Heart right ventricle (tissue), 16 donors: ENCODE measurements around the gene HIVEP3. TPM values are rescaled to one million over a fixed set of nuclear protein-coding genes. Genes with fewer than 3 reads are reported as not detected.

ENCODE experiments used
- ATAC-seq, 8 donors: fragments of 200-7000 bp; cut with Tn5 transposase; one replicate each; pipeline ENCODE4 v1.9.1; 2020; ENCODE audit warnings: mild to moderate bottlenecking in 8 of 8, moderate library complexity in 8 of 8, moderate number of reproducible peaks in 1 of 8
- DNase-seq, 2 donors: peaks; one replicate each; pipeline ENCODE4 v3.0.0-alpha.2; 2020
- H3K27ac ChIP-seq, 10 donors: fragments of 200-600 bp; sonication (generic) in 2 of 10; one replicate each; pipeline versions ENCODE4 v1.5.0 to v1.8.0; 2020 to 2022; ENCODE audit warnings: mild to moderate bottlenecking in 3 of 10
- H3K27me3 ChIP-seq, 7 donors: fragments of 200-600 bp; one replicate each; pipeline ENCODE4 v1.8.0; 2021 to 2022; ENCODE audit warnings: mild to moderate bottlenecking in 2 of 7
- H3K36me3 ChIP-seq, 9 donors: fragments of 200-600 bp; sonication (generic) in 1 of 9; one replicate each; pipeline versions ENCODE4 v1.5.0 to v1.8.0; 2020 to 2022; ENCODE audit warnings: mild to moderate bottlenecking in 2 of 9
- H3K4me1 ChIP-seq, 9 donors: fragments of 200-600 bp; sonication (generic) in 1 of 9; one replicate each; pipeline versions ENCODE4 v1.5.0 to v1.8.0; 2020 to 2022; ENCODE audit warnings: mild to moderate bottlenecking in 4 of 9
- H3K4me3 ChIP-seq, 10 donors: fragments of 200-600 bp; sonication (generic) in 2 of 10; one replicate each; pipeline versions ENCODE4 v1.5.0 to v1.8.0; 2020 to 2022; ENCODE audit warnings: mild to moderate bottlenecking in 7 of 10, moderate library complexity in 2 of 10
- H3K9me3 ChIP-seq, 11 donors: fragments of 200-600 bp in 10 of 11; sonication (generic) in 2 of 11; one replicate each; pipeline versions ENCODE4 v1.5.0 to v1.8.0; 2013 to 2022; ENCODE audit warnings: mild to moderate bottlenecking in 2 of 11, control low read depth in 1 of 11, moderate library complexity in 1 of 11
- CTCF ChIP-seq, 9 donors: fragments of 200-600 bp; sonication (generic) in 2 of 9; IDR thresholded peaks; one replicate each; pipeline versions ENCODE4 v1.5.0 to v1.8.0; 2021 to 2022; ENCODE audit warnings: antibody characterized with exemption in 9 of 9, mild to moderate bottlenecking in 5 of 9, moderate library complexity in 1 of 9
- WGBS, 2 donors: extraction: QIAGEN DNeasy Blood & Tissue Kit; methylation state at CpG; one replicate each; pipeline ENCODE4 v1.1.7; 2013; ENCODE audit warnings: inconsistent platforms in 1 of 2; 5-methylcytosine and 5-hydroxymethylcytosine counted together
- intact Hi-C, 10 donors: fragments of 100-400 bp; cut with DNase I; formaldehyde crosslinking; loops; one replicate each; pipeline versions ENCODE4 v1.11.1 to v1.14.2; 2022
- polyA plus RNA-seq, 2 donors: library from polyadenylated mRNA; stranded (reverse); fragments of 200-250 nt; gene quantifications; one replicate each; pipeline ENCODE4 v1.2.3, GENCODE V29; 2013
- total RNA-seq, 10 donors: library from RNA; stranded (reverse); fragmentation: NEBNext Ultra II Directional in 3 of 10; extraction: Animal tissue kit (Norgen Biotek cat#: 25700) in 3 of 10; gene quantifications; one replicate each; pipeline versions ENCODE4 v1.2.1 to v1.2.4, GENCODE V29; 2021 to 2023
- donor health status: Arrhythmogenic right ventricular cardiomyopathy.
- donor health status: ischemic (EF 13 %, LVEDD 7.1; RV severe dilation, severe dysfunction).
- donor health status: healthy with polysubstance abuse.
- donor health status: DM: no; HTN: yes; CAD: no.
- donor health status: DM: no; HTN: no; CAD: no.
- donor health status: ischemic (EF 25% LVEDD 6.9; RV normal size, moderate dysfunction).
- donor health status: ischemic (EF 25% LVEDD 5.7; RV mildly dilated, moderate dysfunction).
- donor health status: healthy.
- donor health status: DM: yes; HTN: yes; CAD: no.
- donor health status: Ischemic cardiomyopathy.
- donor health status: ischemic (EF 35%, LVEDD 5.7; RV mildly dilated, moderate dysfunction).
- donor health status: nonischemic (EF 11% LVEDD 7.7; RV severe dilation, severe dysfunction).
- donor health status: DM: yes; HTN: yes; CAD: no.
- donor health status: PGD.
- donor health status: ischemic (EF 29% LVEDD 5.4; RV normal size, mild dysfunction).
- donor health status: nonischemic (EF 23%, LVEDD 6.1; RV moderate dilation, normal function).

Gene HIVEP3
- total and polyA plus RNA-seq, 12 donors = 2.6 to 7.5 (median 5.2) TPM

GRCh38 chr1:41623736-41624135 lies 295.0 kb downstream of the HIVEP3 start:
- no peak for ATAC-seq

GRCh38 chr1:41622859-41623732 lies 295.6 kb downstream of the HIVEP3 start:
- Histone ChIP-seq H3K27me3 (no peaks in the 10 kb centered on the region), H3K4me1 (peaks cover 4 to 28% (median 17%) of the 10 kb centered on the region in 9 donors), H3K4me3 (no peak overlapping the region), H3K36me3 (no peaks in the 10 kb centered on the region), H3K27ac (no peak overlapping the region), H3K9me3 (no peaks in the 10 kb centered on the region)
- DNase-seq = no peak
- intact Hi-C loops = no loop called here
- no peak for TF ChIP-seq CTCF (IDR thresholded peaks at IDR 0.05)
- WGBS, 2 donors = 50 to 69% methylated on average over 8 of the region's 8 CpGs
- ATAC-seq = no peak

More at GRCh38 chr1:41623736-41624135, 295.0 kb downstream of the HIVEP3 start:
- Histone ChIP-seq H3K4me1 (peaks cover 0 to 21% (median 11%) of the 10 kb centered on the region in 9 donors), H3K36me3 (no peaks in the 10 kb centered on the region), H3K27ac (no peak overlapping the region), H3K9me3 (no peaks in the 10 kb centered on the region), H3K4me3 (no peak overlapping the region), H3K27me3 (no peaks in the 10 kb centered on the region)
- no peak for DNase-seq
- intact Hi-C loops = no loop called here
- 83 to 92% methylated on average over 10 of the region's 10 CpGs for WGBS, 2 donors
- TF ChIP-seq CTCF (IDR thresholded peaks at IDR 0.05) = no peak

- H3K4me1 ChIP-seq = peaks cover 9 to 34% (median 24%) of the 10 kb centered on the region in 9 donors
- intact Hi-C loops = no loop called here
- no peak for DNase-seq
Observed at GRCh38 chr1:41622402-41622801, 296.3 kb downstream of the HIVEP3 start.

GRCh38 chr1:41621791-41622190 lies 296.9 kb downstream of the HIVEP3 start:
- ATAC-seq = no peak
- 95 to 100% methylated on average over 1 of the region's 1 CpG for WGBS, 2 donors
- Histone ChIP-seq H3K4me1 (peaks cover 9 to 35% (median 27%) of the 10 kb centered on the region in 9 donors), H3K4me3 (no peak overlapping the region), H3K27ac (no peak overlapping the region), H3K36me3 (no peaks in the 10 kb centered on the region), H3K27me3 (no peaks in the 10 kb centered on the region), H3K9me3 (no peaks in the 10 kb centered on the region)
- no peak for TF ChIP-seq CTCF (IDR thresholded peaks at IDR 0.05)
- intact Hi-C loops = no loop called here
- no peak for DNase-seq

More at GRCh38 chr1:41622402-41622801, 296.3 kb downstream of the HIVEP3 start:
- H3K27ac ChIP-seq = no peak overlapping the region
- ATAC-seq = no peak
- H3K36me3 ChIP-seq = no peaks in the 10 kb centered on the region
- no peak overlapping the region for H3K4me3 ChIP-seq
- no peaks in the 10 kb centered on the region for H3K9me3 ChIP-seq
- no peaks in the 10 kb centered on the region for H3K27me3 ChIP-seq
- WGBS, 2 donors = 76% methylated on average over 8 of the region's 8 CpGs
- no peak for TF ChIP-seq CTCF (IDR thresholded peaks at IDR 0.05)
